Fibroblast of skin of scalp (primary cell): Measurements from ENCODE around the gene VASN. TPM values are rescaled to one million over a fixed set of nuclear protein-coding genes. Genes with fewer than 3 reads are reported as not detected.
"Not testable (repeated sequence)": the region's sequence is repeated elsewhere in the genome, so short reads cannot be mapped to it uniquely, and the experiment has no call there.

Source experiments
- DNase-seq: peaks from one replicate; pipeline ENCODE4 v3.0.0-alpha.2; 2013
- polyA plus RNA-seq, 2 experiments: library from polyadenylated mRNA; unstranded; fragments of 120-200 nt; gene quantifications; one replicate each; pipeline ENCODE4 v1.2.1, GENCODE V29; 2013; ENCODE audit not compliant: insufficient read length in 2 of 2

VASN gene
- 140 TPM for polyA plus RNA-seq (2013, experiment 1 of 2; ENCODE audit: insufficient read length)
- 142 TPM for polyA plus RNA-seq (2013, experiment 2 of 2; ENCODE audit: insufficient read length)

DNA sequence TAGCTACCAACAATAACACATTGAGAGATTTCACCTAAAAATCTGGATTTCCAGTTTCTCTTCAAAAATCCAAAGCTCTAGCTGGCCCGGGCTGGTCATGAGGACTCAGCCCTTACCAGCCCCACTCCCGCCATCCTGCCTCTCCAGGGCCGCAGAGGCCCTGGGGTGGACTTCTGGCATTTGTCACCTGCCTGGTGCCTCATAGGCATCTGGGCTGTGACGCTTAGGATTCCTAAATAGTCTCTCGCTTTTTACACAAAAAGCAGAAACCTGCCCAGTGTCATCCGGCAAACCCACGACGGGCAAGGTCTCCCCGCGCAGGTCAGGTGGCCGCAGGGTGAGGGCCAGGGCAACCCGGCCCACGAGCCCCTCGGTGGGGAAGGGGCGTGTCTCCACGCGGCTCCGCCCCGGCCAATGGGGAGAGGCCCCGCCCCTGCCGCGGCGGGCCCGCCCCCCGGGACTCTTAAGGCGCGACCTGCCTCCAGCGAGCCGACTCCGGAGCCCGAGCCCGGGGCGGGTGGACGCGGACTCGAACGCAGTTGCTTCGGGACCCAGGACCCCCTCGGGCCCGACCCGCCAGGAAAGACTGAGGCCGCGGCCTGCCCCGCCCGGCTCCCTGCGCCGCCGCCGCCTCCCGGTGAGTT, at the start of gene VASN:
Gene VASN (plus strand): TSS at position 492 of the 644 bp plus-strand sequence. CDS start 9,030 bp downstream, outside the sequence.
- peak; percentile 84 for DNase-seq

DNA sequence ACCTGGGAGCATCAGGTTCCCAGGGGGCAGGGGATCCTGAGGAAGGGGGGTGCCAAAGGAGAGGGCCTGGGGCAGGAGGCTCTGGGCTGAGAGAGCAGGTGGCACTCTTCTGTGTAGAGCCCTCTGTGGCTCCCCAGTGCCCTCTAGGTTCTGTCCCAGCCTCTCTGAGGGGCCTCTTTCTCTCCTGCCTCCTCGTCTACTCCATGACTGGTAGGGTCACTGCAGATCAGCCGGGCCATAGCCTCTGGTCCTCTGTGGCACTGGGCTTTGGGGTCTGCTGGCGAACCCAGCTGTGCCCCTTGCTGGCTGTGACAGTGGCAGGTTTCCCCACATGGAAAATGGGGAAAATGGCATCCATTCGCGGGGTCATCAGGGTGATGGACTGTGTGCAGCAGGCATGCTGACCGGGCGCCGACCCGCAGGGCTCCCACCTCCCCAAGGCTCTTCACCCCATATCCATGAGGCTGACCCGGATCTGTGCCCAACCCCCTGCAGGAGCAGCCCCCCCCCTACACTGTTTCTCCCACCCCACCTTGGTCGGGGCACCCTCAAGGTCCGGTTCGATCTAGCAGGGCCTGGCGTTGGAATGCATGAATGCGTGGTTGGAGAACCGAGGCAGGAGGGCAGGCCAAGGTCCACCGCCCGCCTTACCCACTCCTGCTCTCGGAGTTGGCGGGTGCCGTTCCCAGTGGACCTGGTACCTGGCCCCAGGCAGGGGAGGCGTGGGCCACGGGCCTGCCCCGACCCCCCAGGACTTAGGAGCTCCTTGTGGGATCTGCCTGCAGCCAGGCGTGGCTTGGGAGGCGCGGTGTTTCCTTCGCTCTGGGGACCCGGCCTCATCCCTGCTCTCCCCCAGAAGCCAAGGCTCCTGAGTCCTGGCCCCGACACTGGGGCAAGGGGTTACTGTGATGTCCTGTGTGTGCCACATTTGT, 49.3 kb upstream of the VASN start:
- no peak for DNase-seq

- no peak for DNase-seq
Observed at GRCh38 chr16:4323071-4323844, 48.4 kb upstream of the VASN start.

DNA sequence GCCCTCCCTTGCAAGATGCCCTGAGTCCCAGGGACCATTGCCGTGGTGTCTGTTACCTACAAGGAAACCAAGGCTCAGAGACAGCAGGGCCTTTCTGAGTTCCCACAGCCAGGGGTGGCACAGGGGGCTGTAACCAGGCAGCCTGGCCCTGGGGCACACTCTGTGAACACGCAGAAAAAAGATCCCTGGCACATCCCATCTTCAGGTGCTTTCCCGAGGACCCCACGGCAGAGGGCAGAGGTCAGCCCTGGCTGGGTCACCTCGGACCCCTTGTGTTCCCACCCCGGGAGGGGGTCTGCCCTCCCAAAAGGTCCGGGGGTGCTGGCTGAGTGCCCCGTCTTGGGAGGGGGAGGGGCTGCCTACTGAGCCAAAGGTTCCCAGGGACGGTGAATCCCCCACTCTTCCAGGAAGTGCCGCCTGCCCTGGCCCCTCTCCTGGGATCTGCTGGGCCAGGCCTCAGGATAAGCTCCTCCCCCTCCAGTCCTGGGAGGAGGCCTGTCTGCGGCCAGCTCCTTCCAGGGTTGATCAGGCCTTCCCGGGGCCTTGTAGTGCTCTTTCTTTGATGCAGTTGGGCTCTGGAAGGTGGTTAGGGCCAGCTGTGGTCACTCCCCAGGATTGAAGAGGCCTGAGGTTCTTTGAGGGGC, 47.7 kb upstream of the VASN start:
- DNase-seq = peak; percentile 66

GRCh38 chr16:4324492-4325252, 47.0 kb upstream of the VASN start:
- DNase-seq = no peak

- no peak for DNase-seq
Observed at GRCh38 chr16:4325253-4325758, 46.3 kb upstream of the VASN start.

DNA sequence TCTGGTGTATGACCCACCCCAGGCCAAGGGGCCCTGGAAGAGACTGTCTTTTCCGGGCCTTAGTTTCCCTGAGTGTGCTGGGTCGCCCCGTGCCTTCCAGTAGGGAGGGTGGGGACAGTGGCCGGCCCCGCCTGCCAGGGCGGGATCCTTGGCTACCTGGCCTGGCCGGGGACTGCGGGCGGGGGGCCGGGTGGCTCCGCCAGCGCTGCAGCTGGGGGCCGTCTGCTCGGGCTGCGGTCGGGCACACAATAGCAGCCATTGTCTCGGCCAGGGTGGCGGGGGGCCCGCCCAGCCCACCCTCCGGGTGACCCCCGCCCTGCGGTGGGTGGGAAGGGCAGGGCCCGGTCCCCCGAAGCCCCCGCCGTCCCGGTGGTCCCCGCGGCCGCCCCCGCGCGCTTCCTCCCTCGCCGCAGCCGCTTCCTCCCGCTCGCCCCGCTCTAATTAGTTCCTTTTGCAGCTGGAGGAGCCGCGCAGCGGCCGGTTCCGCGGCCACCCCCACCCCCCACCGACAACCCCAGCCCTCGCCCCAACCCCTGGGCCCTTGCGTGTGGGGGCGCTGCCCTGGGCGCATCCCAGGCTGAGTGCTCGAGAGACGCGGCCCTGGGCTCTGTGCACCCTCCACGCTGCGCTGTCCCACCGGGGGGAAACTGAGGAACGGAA, 44.1 kb upstream of the VASN start:
- DNase-seq = no peak

- peak; percentile 81 for DNase-seq
Observed at GRCh38 chr16:4328046-4328781, 43.4 kb upstream of the VASN start.

DNA sequence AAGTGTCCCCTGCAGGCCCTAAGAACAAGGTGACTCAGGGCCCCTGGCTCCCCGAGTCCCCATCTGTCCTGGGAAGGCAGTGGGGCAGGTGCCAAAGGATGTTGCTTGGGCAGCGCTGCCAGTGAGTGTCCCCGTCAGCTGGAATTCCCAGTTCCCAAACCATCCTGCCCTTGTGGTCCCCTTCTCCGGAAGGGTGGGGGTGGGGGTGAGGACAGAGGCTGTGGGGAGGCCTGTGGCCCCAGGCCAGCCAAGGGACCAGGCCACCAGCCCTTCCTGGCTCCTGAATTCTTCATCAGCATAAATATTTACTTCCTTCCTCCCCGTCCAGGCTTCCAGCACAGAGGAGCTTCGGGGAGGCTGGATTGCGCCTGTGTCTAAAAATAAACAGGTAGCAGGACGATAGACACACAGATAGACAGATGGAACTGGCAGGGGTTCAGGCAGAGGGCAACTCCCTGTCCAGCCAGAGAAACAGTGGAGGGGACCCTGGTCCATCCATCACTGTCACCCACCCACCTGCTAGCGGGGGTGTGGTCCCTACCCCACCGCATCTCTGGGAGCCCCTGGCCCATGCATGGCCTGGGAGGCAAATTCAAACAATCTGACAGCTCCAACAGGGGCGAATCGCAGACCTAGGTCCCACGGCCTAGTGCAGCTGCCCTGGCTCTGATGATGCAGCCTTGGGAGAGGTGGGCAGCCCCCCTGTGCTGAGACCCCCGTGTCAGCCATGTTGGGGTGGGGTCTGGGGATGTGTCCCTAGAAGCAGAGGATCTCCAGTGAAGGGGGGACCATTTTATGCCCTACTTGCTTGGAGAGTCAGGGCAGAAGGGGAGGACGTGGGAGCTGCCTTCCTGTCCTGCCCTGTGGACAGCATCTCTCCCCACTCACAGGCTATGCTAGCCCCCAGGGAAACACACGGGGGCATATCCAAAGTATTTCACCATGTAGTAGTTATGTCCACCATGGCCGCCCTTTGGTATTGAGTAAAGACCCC, 42.6 kb upstream of the VASN start:
- no peak for DNase-seq

GRCh38 chr16:4330277-4330874, 41.3 kb upstream of the VASN start:
- peak; percentile 67 for DNase-seq

GRCh38 chr16:4332083-4332482, 39.6 kb upstream of the VASN start:
- no peak for DNase-seq

DNA sequence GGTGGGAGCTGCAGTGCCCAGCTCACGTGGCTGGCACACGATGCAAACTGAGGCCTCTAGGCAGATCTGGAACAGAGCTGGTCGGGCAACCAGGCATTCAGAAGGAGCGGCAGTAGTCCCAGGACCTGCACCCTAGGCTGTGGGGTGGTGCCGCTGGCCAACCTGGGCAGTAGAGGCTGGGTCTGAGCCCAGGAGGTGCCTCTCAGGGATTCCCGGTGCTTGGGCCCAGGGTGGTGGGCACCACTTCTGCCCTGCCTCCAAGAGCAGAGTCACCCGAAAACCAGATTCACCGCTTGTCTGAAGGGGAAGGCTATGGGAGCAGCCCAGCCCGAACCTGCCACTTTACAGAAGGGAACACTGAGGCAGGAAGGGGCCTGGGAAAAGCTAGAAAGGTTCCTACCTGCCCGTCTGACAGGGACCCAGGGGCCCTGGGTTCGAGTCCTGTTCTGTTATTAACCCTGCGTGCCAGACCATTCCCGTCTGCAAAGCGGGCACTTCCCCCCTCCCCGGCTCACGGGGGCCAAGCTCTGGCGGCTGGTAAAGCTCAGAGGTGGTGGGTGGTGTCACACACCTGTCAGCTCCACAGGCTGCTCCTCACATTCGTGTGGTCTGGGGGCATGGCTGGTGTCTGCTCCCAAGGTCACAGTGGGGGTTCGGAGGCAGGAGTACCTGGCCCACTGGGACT, 38.9 kb upstream of the VASN start:
- no peak for DNase-seq

- no peak for DNase-seq
Observed at GRCh38 chr16:4333308-4333638, 38.4 kb upstream of the VASN start.

DNA sequence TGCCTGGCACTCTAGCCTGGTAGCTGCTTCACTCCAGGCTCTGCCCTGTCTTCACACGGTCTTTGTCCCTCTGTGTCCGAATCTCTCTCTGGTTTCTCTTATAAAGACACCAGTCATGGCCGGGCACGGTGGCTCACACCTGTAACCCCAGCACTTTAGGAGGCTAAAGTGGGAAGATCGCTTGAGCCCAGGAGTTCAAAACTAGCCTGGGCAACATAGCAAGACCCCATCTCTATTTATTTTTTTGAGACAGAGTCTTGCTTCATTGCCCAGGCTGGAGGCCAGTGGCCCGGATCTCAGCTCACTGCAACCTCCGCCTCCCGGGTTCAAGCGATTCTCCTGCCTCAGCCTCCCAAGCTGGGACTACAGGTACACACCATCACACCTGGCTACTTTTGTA, 37.9 kb upstream of the VASN start:
- not testable (repeated sequence) for DNase-seq

DNA sequence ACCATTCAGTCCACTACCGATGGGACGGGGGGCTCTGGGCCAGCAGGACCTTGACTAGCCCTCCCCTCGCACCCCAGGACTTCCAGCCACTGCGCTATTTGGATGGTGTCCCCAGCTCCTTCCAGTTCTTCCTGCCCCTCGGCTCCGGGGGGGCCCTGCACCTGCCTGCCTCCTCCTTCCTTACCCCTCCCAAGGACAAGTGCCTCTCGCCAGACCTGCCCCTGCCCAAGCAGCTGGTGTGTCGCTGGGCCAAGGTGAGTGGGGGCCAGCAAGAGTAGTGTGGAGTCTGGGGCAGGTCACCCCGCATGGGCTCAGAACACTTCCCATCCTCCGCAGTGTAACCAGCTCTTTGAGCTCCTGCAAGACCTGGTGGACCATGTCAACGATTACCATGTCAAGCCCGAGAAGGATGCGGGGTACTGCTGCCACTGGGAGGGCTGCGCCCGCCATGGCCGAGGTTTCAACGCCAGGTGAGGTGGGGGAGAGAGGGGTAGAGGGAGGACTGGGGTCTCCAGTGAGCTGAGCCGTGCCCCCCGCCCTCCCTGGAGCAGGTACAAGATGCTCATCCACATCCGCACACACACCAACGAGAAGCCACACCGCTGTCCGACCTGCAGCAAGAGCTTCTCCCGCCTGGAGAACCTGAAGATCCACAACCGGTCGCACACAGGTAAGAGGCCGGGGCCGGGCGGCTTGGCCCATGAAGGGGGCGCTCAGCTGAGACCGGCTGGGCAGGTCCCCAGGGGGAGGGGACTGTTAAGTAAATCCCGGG, 36.7 kb upstream of the VASN start:
- no peak for DNase-seq

DNA sequence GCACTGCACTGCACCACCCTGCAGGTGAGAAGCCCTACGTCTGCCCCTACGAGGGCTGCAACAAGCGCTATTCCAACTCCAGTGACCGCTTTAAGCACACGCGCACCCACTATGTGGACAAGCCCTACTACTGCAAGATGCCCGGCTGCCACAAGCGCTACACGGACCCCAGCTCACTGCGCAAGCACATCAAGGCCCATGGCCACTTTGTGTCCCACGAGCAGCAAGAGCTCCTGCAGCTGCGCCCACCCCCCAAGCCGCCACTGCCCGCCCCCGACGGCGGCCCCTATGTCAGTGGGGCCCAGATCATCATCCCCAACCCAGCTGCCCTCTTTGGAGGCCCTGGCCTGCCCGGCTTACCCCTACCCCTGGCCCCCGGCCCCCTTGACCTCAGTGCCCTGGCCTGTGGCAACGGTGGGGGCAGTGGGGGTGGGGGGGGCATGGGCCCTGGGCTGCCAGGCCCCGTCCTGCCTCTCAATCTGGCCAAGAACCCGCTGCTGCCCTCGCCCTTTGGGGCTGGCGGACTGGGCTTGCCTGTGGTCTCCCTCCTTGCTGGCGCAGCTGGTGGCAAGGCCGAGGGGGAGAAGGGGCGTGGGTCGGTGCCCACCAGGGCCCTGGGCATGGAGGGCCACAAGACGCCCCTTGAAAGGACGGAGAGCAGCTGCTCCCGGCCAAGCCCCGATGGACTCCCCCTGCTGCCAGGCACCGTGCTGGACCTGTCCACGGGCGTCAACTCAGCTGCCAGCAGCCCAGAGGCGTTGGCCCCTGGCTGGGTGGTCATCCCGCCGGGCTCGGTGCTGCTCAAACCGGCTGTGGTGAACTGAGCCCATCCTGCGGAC, 34.7 kb upstream of the VASN start:
- no peak for DNase-seq
